Activated CD8-positive, alpha-beta memory T cell treated with anti-CD3 and anti-CD28 coated beads, Interleukin-2, amount 50 U/mL, for 24 hours (primary cell): ENCODE data around the gene LLGL2.

ENCODE experiments used
- DNase-seq: peaks from one replicate; pipeline ENCODE4 v3.0.0-alpha.2; 2020; ENCODE audit errors: extremely low read depth

The LLGL2 gene

GRCh38 chr17:75521951-75522727 is 3.4 kb upstream of the LLGL2 start:
- no peak for DNase-seq

GRCh38 chr17:75523647-75524046 is 1.9 kb upstream of the LLGL2 start:
- no peak for DNase-seq

GRCh38 chr17:75524269-75524969 is 1.1 kb upstream of the LLGL2 start:
- DNase-seq, result no peak

GRCh38 chr17:75525806-75526554 is 483 bp downstream of the LLGL2 start:
- no peak for DNase-seq

- DNase-seq, result no peak
These were observed 1.2 kb downstream of the LLGL2 start for GRCh38 chr17:75526555-75527270.

GRCh38 chr17:75530837-75531720 is 5.6 kb downstream of the LLGL2 start:
- no peak for DNase-seq

GRCh38 chr17:75531721-75532072 is 6.2 kb downstream of the LLGL2 start:
- DNase-seq, result no peak

- peak; percentile 25 for DNase-seq
These were observed 9.6 kb downstream of the LLGL2 start for GRCh38 chr17:75535119-75535537.

- DNase-seq, result no peak
These were observed 10.4 kb downstream of the LLGL2 start for GRCh38 chr17:75535871-75536270.

GRCh38 chr17:75536366-75536765 is 10.9 kb downstream of the LLGL2 start:
- no peak for DNase-seq

- DNase-seq, result no peak
These were observed 14.7 kb downstream of the LLGL2 start for GRCh38 chr17:75539967-75540729.

- DNase-seq, result no peak
These were observed 15.5 kb downstream of the LLGL2 start for GRCh38 chr17:75540923-75541503.

GRCh38 chr17:75542229-75542628 is 16.7 kb downstream of the LLGL2 start:
- DNase-seq, result no peak

GRCh38 chr17:75542728-75543336 is 17.3 kb downstream of the LLGL2 start:
- no peak for DNase-seq

- DNase-seq, result no peak
These were observed 18.8 kb downstream of the LLGL2 start for GRCh38 chr17:75544250-75544649.

GRCh38 chr17:75546181-75546580 is 20.7 kb downstream of the LLGL2 start:
- no peak for DNase-seq

GRCh38 chr17:75547091-75547490 is 21.6 kb downstream of the LLGL2 start:
- DNase-seq, result no peak

GRCh38 chr17:75548813-75549212 is 23.3 kb downstream of the LLGL2 start:
- no peak for DNase-seq
